HG03159 (cell line): ENCODE results near the gene PRSS21.

Experiments used
- ATAC-seq: cut with Tn5 transposase; IDR thresholded peaks from one replicate; pipeline ENCODE4 v1.9.1; 2021; ENCODE audit warnings: mild to moderate bottlenecking, moderate library complexity; ENCODE audit not compliant: unreplicated experiment

PRSS21 gene

DNA sequence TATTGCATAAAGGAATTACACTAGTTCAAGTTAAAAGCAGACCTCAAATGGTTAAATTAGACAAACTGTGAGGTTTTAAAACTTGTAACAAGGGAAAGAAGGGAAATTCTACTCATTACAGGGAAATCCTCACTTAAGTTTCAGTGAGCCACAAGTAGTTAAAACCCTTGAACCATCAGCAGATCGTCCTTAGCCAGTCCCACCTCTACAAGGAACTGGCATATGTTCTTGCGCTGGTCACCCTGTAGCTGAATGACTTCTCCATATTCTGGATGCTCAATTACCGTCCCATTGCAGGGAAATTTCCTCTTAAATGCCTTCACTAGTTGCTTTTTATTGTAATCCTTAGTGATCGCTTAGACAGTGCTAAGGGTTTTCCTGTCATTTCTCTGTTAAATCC lies 5.5 kb downstream of the PRSS21 start:
- ATAC-seq = no peak

- no peak for ATAC-seq
Observed at GRCh38 chr16:2824626-2825025, 7.6 kb downstream of the PRSS21 start.

DNA sequence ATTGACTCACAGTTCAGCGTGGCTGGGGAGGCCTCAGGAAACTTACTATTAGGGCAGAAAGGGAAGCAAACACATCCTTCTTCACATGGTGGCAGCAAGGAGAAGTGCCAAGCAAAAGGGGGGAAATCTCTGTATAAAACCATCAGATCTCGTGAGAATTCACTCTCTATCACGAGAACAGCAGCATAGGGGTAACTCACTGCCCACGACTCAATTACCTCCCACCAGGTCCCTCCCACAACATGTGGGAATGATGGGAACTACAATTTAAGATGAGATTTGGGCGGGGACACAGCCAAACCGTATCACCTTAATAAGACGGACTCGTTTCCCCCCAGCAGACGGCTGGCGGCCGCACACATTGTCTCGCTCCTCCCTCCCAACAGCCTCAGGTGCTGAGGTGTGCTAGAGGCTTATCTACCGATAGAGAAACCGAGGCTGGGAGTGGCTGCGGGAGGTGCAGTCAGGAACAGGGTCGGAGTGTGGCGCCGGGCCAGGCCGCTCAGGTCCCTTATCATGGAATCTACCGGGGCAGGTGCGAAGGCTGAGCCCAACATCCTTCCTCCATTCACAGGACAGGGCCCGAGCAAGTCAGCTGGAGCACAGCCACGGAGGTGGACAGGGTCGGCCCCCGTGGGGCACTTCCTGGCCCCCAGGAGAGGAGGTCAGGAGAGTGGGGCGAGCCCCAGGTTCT lies 8.2 kb downstream of the PRSS21 start:
- no peak for ATAC-seq

- no peak for ATAC-seq
Observed at GRCh38 chr16:2825906-2826305, 8.9 kb downstream of the PRSS21 start.

- ATAC-seq = no peak
Observed at GRCh38 chr16:2826591-2827373, 9.7 kb downstream of the PRSS21 start.

DNA sequence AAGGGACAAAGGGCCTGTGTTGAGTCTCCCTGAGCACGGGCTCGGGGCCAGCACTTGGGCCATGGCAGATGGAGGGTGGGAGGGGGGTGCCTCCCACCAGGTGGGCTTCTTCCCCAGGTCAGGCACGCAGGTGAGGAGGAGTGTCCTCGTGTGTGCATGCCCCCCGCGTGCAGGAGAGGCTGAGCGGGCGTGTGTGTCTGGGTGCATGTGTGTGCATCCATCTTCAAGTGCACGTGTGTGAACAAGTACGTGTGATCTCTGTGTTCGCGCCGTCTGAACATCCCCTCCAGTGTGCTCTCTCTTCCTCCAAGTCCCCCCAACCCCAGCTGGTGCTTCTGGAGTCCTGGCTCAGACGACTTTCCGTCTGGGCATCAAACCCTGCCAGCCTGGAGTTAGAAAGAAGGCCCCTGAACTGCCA lies 10.3 kb downstream of the PRSS21 start:
- ATAC-seq = no peak

- no peak for ATAC-seq
Observed at GRCh38 chr16:2827831-2828520, 10.9 kb downstream of the PRSS21 start.

DNA sequence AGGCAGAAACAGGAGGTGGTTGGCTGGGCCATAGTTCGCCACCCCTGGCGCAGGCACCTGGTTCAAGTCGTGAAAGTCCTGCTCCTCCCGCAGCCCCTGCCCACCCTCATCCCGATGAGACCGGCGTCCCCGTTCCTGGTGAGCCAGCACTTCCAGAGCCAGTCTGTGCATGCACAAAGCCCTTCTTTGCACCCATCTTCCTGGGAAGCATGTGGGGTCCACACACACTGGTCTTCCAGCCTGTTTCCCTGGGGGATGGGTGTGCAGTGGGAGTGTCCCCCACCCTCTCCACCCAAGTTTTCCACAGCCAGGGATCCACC lies 11.4 kb downstream of the PRSS21 start:
- ATAC-seq = no peak

DNA sequence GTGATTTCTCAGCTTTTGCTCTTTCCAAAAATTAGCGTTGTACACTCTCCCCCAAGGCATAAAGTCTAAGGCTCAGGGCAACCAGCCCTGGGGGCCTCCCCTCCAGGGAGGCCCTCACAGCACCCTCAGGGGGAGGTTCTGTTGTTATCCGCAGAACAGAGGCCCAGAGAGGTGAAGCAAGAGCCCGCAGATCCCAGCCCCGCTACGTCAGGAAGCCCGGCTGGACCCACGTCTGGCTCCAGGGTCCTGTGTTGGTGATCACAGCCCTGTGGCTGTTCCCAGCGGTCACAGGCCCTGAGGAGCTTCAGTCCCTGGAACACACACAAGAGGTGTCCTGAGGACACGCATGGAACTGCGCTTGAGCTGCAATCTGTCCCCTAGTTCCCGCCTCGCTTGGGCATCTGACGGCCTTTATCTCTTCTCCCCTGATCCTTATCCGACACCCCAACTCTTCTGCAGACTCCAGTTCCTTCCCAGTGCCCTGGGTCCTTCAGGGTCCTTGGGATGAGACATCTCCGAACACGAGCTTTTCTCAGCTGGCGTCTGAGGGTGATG lies 11.9 kb downstream of the PRSS21 start:
- no peak for ATAC-seq

- no peak for ATAC-seq
Observed at GRCh38 chr16:2829501-2830354, 12.7 kb downstream of the PRSS21 start, which contains the start of gene ZG16B. Gene ZG16B (plus strand): TSS chr16:2830303. CDS start chr16:2830442, 139 bp downstream.

GRCh38 chr16:2830355-2830695 lies 13.3 kb downstream of the PRSS21 start:
- no peak for ATAC-seq

- no peak for ATAC-seq
Observed at GRCh38 chr16:2831203-2831602, 14.2 kb downstream of the PRSS21 start.

- ATAC-seq = no peak
Observed at GRCh38 chr16:2833776-2834175, 16.7 kb downstream of the PRSS21 start.

DNA sequence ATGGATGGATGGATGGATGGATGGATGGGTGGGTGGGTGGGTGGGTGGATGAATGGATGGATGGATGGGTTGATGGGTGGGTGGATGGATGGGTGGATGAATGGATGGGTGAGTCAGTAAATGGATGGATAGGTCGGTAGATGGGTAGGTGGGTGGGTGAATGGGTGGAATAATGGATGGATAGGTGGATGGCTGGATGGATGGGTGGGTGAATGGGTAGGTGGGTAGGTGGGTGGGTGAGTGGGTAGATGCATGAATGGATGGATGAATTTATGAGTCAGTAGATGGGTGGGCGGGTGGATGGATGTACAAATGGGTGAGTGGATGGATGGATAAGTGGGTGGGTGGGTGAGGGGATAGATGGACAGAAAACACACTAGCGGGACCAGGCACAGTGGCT lies 17.9 kb downstream of the PRSS21 start:
- no peak for ATAC-seq

DNA sequence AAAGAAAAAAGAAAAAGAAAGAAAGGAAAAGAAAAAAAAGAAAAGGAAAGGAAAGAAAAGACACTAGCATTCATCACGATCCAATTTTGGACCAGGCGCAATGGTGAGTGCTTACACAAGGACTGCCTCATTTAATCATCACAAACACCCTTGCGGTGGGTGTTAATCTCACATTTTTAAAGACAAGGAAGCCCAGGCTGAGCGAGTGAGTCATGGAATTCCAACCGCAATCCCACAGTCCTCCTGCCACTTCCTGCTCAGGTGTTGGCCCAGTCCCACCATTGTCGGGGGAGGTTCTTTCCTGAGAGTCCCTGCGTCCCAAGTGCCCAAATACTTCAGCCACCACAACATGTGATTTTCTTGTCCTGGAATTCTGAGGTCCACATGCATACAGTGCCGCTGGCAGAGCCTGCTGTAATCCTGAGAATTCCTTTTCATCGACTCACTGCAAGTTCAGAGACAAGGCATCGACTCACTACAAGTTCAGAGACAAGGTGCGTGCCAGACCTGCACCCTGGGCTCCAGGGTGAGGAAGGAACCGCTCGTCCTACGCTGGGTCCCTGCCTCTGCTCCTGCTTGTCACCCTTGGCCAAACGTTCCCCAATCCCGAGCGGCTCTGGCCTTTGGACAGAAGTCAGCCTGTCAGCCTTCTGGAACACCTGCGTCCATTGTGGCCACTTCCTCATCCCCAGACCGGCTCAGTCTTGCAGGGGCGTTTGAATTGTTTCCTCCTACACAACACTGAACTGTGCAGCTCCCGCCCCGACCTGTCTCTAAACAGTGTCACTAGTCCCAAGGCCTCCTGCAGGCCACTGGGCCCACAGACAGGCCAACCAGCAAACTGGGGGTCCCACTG lies 18.8 kb downstream of the PRSS21 start:
- ATAC-seq = no peak

GRCh38 chr16:2836646-2837508 lies 19.8 kb downstream of the PRSS21 start:
- no peak for ATAC-seq

DNA sequence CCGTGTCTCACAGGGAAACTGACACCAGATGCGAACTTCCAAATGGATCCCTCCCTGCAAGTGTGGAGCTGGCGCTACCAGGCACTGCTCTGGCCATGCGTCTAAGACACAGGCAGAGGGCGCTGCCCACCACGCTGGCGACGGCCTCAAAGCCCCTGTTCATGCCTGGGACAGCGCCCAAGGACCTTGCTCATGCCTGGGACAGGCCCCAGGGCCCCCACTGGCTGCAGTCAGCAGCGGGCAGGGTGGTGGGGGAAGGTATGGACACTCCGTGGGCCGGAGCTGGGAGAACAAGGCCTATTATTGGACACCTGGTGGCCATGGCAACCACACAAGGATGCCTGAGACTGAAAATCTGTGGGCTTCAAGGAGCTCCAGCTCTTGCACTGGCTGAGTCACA lies 21.9 kb downstream of the PRSS21 start:
- ATAC-seq = no peak

- ATAC-seq = no peak
Observed at GRCh38 chr16:2839650-2840450, 22.8 kb downstream of the PRSS21 start.
